HG02840 (cell line): ENCODE results near the gene EVI5.

Experiments used
- ATAC-seq: cut with Tn5 transposase; IDR thresholded peaks from one replicate; pipeline ENCODE4 v1.9.1; 2021; ENCODE audit warnings: mild to moderate bottlenecking, moderate library complexity, moderate number of reproducible peaks; ENCODE audit not compliant: unreplicated experiment, low FRiP score

The EVI5 gene

GRCh38 chr1:92488832-92489231 is 296.1 kb downstream of the EVI5 start:
- ATAC-seq: no peak

- no peak for ATAC-seq
Observed at GRCh38 chr1:92488416-92488815, 296.5 kb downstream of the EVI5 start.

DNA sequence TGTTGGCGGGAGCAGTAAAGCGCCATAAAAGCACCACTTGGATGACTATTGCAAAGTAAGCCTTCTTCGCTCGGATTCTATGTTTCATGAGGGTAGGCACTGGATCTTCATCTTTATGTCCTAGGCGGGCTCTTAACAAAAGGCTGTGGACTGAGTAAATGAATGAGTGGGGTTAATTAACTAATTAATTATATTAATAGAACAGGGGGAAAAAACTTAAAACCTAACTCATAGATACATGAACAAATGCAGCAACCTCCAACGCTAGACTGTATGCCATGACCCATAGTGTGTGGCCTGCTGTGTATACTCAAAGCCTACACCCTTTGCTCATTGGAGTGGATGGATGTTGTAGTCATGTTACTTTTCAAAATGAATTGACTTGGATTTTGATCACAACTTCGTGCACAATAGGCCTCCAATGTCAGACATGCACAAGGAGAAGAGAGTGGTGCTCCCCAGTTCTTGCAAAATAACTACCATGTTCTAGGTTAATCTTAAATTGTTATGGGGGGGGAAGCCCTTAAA is 297.8 kb downstream of the EVI5 start:
- ATAC-seq: no peak

DNA sequence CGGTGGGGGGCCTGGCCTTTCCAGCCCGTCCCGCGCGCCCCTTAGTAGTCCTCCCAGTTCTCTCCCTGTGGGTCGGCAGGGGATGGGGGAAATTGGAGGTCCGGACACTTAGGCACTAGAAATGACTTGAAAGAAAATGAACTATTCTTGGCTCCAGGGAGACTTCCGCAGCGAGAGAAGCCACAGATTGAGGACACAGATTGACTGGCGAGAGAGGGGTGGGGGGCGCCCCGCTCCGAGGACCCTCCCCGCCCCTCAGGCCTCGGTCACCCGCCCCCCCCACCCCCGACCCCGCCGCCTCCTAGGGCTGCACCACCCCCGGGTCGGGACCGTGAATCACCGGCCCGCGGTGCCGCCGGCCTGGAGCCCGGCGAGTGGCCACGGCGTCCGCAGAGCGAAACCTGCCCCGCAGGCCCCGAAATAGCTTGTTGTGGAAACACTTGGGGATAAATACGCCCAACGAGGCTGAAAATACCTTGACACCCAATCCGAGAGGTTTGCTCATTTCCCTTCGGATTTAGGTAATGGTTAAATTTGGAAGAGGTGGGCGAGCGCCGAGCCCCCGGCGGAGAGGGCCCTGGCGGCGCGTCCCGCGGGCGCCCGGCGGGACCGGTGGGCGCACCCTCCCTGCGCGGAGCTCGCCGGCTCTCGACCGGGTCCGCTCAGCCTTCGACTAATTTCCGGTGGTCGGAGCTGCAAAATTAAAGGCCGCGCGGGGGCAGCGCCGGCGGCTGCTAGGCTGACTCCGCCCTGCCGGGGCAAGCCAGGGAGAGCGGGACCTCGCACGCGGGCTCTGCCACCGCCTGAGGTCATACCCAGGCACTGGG is 298.4 kb downstream of the EVI5 start, which contains the start of gene GFI1:
TSS of gene GFI1 (minus strand) at position 675 of the 827 bp plus-strand sequence. CDS start 3,438 bp downstream, outside the sequence.
- peak; percentile 8 for ATAC-seq

- peak; percentile 45 for ATAC-seq
Observed at GRCh38 chr1:92485381-92486250, 299.3 kb downstream of the EVI5 start.

- ATAC-seq: peak; percentile 19
Observed at GRCh38 chr1:92484472-92485380, 300.2 kb downstream of the EVI5 start.

GRCh38 chr1:92483610-92484471 is 301.1 kb downstream of the EVI5 start:
- ATAC-seq: no peak

DNA sequence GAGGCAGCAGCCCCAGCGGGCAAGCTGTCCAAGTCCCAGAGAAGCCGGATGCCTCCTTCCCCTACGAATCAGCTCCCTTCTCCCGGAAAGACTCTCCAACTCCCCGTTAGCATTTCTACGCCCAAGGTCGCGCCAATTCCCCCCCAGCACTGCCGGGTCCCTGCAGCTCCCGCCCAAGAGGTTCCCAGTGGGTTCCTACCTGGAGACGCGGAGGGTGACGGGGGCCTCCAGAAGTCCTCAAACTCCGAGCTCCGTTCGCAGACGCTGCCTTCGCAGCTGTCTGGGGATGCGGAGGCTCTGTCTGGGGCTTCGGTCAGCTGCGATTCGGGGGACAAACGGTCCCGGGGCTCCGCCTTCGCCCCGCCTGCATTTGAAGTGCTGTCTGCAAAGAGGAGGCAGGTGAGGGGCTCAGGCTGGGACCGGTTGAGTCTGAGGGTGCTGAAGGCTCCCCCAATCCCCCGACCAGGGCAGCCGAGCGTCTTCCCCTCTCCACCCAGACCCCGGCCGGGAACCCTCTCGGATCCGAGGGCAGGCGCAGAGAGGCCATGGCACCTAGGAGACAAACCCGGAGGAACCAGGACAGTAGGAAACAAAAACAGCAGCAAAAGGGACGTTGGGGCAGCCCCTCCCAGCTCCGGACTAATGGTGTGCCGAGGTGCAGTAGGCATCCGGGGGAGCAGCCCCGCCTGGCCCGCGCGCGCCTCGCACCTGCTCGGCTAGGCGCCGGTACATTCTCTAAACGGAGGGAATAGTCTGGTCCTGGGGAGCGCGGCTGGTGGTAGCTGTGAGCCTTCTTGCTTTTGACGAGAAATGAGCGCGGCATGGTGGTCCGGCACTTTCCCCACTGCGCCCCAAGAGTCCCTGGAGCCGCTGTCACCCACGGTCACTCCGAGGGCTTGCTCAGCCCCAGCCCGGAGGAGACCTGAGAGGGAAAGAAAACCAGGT is 302.0 kb downstream of the EVI5 start:
- no peak for ATAC-seq

DNA sequence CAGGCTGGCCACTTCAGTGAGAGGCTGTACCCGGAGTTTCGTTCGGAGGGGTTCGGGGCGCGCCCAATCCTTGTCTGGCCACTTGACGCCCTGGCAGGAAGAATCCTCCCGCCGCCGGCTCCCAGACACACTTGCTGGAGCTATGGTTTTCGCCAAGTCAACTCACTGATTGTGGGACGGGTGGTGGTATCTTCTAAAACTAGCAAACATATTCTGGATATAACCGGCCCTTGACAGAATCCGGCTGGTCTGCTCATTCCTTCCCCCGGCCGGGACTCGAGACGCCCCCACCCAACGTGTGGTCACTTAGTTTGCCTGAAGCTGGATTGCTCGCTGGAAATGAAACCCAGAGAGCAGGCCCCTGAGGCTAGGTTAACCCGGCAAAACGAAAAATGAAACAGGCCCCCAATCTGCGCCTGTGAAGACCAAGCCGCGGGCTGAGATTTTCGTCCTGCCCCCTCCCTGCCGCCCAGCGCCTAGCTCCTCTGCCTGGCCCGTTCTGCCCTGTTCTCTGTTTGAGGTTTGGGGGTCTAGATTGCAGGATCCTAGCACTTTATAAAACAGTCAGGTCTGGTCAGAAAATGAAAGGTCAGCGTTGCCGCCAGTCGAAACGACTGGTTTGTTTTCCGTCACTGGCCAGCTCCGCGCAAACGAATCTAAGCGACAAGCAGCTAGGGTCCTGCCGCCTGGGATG is 302.8 kb downstream of the EVI5 start:
- ATAC-seq: no peak

GRCh38 chr1:92481599-92481925 is 303.3 kb downstream of the EVI5 start:
- ATAC-seq: no peak

DNA sequence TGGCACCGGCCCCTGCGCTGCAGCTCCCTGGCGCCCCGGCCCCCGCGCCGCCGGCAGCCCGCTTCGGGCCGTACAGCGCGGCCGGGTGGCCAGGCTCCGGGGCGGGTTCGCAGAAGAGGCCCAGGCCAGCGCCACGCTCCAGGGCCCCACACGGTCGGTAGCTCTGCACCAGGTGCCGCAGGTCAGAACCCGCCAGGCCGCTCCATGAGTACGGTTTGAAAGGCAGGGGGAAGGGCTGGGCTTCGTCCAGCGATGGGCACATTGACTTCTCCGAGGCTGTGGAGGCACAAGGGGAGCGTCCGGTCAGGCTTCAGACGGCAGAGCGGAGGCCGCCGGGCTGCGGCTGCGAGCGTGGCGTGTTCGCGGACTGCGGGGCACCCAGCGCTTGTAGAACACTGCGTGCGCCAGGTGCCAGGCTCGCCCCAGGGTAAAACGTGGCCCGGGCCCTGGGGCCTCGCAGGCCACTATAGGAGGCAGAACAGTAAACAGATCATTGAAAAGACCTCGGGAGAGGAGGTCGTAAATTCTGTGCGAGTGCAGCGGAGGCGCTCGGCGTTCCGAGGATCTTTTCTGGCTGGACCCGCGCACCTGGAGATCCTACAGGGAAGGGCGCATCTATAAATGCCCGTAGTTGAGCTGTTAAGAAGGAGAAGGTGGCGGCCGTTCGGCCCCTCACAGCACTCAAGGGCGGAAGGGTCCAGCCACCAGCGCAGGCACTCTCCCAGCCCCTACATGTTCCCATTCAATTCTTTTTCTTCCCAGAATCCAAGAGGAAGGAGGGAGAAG is 303.9 kb downstream of the EVI5 start:
- no peak for ATAC-seq

- no peak for ATAC-seq
Observed at GRCh38 chr1:92480200-92480812, 304.6 kb downstream of the EVI5 start.

DNA sequence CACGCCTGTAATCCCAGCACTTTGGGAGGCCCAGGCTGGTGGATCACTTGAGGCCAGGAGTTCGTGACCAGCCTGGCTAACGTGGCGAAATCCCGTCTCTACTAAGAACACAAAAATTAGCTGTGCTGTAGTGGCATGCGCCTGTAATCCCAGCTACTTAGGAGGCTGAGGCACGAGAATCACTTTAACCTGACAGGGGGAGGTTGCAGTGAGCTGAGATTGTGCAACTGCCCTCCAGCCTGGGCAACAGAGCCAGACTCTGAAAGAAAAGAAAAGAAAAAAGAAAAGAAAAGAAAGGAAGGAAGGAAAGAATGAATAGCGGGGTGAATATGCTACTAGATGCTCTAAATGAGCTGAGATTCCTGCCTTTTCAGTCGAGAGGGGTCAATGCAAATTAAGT is 305.3 kb downstream of the EVI5 start:
- no peak for ATAC-seq

- ATAC-seq: no peak
Observed at GRCh38 chr1:92478393-92478792, 306.5 kb downstream of the EVI5 start.

- no peak for ATAC-seq
Observed at GRCh38 chr1:92476071-92476631, 308.8 kb downstream of the EVI5 start.

- no peak for ATAC-seq
Observed at GRCh38 chr1:92475029-92475428, 309.9 kb downstream of the EVI5 start.
